HG03432 (cell line): Measurements from ENCODE around the gene MLLT1.

Experiments
- ATAC-seq: cut with Tn5 transposase; IDR thresholded peaks from one replicate; pipeline ENCODE4 v1.9.1; 2021; ENCODE audit warnings: mild to moderate bottlenecking, moderate library complexity; ENCODE audit not compliant: unreplicated experiment

The MLLT1 gene

DNA sequence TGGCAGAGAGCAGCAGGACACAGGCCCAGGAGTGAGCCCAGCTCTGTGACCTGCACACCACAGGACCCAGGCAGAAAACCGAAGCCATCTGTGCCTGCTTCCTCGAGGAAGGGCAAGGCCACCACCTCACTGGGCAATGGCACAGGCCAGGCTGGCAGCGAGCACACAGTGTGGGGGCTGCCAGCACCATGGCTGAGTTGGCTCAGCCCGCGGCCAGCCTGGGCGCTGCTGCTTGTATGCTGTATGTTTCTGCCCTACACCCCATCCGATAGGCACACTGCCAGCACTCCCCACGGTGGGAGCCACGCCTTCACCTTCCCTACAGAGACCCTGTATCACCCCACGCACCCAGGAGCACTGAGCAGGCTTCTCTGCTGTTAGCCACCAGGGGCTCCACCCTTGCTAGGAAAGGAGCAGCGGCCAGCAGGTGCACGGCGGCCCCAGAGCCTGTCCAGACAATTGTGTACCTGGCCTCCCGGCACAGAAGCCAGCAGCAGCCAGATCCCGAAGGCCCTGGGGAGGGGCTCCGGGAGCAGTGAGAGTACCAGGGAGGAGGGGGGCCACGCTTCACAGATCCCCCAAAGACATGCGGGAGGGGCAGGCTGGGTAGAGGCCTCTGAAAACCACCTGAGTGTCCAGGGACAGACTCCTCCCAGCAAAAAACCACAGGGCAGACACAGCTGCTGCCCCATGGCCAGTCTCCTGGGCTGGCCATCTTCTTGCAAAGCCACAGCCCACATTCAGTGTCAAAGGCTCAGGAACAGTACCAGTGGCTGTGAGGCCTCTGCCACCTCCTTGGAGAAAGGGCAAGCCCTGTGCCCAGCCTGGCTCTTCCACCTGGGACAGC, 56.1 kb downstream of the MLLT1 start:
- no peak for ATAC-seq

DNA sequence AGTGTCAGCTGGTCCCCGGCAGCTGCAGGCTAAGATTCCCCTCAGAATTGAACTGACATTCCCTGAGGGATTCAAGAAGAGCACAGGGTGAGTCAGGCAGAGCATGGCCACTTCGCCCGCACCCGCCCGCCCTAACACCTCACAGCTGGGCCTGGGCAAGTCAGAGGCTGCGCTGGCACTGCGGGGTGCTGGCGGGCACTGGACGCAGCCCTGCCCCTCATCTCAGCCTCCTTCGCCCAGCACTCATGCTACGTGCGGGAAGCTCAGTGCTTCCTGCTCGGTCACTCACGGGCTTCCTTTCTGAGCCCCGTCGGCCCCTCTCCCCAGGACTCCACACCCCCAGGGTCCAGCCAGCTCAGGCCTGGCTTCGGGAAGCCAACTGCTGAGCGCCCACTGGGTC, 56.9 kb downstream of the MLLT1 start:
- no peak for ATAC-seq

DNA sequence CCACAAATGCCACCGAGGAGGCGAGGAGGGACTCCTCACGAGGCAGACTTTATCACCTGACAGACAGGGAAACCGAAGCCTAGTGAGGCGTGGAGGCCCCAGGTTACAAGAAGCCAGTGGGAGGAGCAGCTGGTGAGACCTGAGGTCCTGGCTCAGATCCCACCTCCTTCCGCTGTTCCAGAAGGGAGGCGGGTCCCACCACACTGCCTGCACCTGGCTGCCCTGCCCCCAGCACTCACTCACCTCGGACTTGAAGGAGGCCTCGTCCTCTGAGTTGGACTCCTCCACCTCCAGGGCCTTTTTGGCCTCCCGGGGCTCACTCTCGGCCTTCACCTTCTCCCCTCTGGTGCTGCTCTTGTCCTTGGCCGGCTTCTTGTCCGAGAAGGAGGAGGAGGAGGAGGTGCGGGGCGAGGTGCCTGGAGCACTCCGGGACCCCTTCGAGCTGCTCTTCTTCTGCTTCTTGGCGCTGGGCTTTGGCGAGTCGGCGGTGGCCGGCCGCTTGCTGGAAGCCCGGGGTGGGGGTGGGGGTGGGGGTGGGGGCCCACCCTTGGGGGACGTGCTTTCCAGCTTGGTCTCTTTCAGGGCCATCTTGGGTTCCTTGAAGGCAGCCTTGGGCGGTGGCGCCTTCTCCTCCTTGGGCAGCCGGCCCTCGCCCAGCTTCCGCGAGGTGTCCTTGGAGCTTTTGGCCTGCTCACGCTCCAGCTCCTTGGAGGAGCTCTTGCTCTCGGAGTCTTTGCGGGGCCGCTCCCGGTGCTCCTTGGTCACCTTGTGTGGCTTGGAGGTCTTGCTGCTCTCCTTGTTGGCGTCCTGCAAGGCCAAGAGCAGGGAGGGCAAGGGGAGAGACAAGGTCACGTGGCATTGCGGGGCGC, 57.7 kb downstream of the MLLT1 start:
- no peak for ATAC-seq

DNA sequence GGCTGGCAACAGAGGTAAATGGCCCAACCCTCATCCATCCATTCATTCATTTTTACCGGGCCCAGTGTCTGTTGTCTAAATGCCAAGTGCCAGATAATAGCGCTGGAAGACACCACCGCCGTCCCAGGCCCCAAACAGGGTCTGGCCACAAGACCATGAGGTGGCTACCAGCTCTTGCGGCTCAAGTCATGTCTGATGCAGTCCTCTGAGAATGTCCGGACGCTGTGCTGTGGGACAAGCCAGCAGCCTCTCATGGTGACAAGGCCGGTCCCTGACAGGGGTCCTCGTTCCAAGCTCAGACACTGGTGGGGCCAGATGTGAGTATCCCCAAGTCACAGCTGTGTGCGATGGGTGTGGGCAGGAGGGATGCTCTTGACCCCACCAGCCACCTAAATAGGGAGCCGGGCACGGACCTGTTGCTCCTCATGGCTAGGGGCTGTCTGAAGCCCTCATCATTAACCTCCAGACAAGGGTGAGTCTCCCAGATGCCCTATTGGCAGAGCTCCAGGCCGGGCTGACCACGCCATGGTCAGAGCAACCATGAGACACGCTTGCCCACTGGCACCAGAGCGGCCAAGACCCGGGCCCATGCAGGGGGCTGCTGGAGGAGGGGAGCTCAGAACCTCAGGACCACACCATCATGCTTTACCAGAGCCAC, 58.4 kb downstream of the MLLT1 start:
- ATAC-seq = no peak

DNA sequence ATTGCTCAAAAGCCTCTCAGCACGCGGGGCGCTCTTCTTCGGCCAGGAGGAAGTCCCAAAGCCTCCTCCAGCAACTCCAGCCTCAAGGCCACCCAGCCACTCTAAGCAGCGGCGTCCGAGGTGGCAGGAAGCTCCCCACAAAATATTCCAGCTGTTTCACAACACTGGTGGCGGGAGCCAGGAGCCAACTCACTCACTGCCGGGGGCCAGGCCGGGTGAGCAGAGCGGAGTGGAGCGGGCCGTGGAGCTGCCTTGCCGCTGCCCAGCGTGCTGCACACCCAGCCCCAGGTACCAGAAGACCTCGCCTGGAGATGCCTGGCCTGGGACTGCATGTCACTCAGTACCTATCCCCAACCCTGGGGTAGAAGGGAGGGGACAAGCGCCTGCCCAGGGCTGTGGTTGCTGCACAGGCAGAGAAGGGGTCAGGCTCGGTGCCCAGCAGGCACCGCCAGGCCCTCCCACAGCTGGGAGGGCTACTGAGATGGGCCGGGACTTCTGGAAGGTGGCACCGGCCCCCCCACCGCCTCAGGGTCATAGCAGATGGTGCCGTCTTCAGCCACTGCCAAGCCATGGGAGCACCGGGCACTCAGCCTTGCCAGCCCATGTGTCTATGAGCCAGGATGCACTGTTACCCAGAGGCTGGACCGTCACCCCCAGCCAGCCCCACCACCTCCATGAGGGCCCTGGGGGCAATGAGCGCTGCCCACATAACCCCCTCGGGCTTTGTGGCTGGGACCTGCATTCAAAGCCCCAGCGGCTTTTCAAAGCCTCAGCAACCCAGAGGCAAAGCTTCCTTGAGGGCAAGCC, 59.2 kb downstream of the MLLT1 start:
- no peak for ATAC-seq

DNA sequence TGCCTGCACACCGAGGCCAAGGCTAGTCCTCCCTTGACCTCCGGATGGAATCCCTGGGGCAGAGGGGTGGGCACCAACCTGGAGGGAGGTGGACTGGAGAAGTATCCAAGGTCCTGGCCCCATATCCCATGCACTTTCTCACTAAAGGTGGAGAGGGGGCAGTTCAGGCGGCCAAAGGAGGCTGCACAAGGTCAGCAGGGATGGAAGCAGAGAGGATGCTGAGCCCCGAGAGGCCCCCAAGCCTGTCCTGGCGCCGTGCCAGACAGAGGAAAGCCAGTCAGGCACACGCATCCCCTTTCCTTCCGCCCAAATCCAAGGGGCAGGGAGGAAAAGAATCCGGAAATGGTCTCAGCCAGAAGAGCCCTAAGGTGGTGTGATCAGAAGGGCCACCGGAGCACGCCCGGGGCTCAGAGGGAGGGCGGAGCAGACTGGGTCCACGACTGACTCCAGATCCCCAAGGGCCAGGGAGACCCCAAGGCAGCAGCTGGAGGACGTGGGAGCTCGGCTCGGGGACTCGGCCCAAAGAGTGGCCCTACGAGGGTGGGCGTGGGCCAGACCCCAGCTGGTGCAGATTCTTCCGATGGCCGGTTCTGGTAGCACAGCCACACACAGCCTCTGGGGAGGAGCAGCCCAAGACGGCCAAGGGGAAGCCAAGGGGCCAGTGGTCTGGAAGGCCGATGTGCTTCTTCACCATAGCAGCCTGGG, 60.0 kb downstream of the MLLT1 start:
- ATAC-seq = no peak

DNA sequence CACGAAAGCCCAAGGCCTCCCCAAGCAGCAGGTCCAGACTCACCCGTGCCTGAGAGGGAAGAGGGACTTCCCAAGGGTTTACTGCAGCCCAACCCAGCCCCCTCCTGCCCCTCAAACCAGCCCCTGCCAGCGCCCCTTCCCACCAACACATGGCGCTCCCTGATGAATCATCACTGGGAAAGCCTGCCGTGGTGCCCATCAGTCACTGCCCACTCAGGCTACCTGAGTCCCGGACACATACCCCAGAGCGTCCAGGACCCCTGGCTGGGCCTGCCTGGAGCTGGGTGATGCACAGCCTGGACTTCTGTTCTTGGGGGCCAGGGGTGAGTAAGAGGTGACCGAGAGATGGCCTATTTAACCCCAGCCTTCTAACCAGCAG, 60.6 kb downstream of the MLLT1 start:
- no peak for ATAC-seq

DNA sequence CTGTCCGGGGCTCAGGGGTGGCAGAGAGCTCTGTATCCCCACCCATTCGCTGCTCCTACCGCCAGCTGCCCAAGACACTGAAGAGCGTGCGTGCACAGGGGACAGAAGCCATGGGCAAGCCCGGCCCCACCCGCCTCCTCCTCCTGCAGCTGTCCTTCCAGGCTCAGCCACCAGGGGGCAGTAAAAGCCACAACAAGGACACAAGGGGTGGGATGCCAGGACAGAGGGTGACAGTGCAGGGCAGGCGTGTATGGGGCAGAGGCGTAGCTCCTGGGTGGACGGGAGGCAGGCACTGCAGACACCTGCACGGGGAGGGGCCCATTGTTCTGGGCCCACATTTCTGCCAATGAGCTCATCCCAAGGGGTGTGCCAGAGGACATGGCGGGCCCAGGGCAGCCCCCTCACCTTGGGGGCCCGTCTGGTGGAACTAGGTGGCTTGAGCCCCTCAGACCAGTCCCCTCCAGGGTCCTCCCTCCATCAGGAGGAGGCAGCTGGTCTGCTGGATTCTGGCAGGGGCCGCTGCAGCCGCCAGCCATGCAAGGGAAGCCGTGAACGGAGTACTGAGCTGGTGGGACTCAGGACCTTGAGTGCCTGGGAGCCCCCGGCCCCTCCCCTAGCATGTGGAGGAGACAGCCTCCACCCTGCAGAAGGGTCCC, 61.2 kb downstream of the MLLT1 start:
- ATAC-seq = peak; percentile 56

DNA sequence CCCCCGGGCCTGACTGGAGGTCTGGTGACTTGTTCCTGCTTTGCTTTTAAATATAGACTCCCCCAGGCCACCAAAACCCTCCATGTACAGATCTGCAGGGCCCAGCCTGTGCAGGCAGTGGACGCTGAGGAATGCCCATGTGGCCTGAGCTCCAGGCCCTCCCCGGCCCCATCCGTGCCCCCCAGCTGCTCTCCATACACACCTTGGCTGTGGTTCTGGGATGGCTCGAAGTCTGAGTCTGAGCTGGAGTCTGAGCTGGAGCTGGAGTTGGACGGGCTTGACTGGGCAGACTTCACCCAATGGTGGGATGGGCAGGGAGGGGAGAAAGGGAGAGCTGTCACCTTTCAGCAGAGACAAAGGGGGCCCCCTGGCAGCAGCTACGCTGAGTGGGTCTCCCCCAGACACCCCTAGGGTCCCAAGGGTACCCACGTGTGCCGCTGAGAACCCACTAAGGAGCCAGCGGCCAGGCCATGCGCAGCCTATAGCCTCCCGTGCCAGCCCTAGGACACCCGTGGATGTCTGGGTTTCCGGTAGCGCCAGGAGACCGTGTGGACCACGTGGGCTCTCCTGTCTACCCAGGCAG, 61.9 kb downstream of the MLLT1 start:
- ATAC-seq = no peak

DNA sequence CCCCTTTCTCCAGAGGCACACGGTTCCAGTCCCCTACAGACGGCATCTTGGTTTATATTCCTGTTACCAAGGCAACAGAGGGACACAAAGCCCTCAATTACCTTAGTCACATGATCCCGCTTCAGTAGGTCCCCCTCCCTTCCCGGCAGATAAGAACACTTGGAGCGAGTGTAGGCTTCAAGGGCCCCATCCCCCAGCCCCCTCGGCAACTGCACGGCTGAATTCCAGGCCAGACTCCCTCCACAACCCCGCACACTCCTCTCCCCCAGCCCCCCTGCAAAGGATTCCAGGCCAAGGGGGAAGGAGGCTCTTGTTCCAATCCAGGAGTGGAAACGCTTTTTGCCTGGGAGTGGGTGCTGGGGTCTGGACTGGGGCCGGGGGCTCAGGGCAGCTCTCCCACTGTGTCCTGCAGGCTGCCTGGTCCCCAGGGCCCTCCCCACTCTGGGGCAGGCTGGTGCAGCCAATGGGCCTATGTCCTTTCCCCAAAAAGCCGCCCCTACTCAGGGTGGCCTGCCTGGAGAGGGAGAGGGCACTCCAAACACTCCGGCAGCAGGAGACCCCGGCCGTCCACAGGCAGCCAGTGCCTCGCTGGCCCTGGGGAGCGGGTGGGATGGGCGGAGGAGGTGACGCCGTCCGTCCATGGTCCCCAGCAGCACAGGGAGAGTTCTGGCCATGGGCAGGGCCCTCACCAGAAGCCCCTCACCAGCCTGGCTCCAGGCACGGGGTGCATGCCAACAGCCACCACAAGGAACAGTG, 62.6 kb downstream of the MLLT1 start:
- ATAC-seq = no peak

DNA sequence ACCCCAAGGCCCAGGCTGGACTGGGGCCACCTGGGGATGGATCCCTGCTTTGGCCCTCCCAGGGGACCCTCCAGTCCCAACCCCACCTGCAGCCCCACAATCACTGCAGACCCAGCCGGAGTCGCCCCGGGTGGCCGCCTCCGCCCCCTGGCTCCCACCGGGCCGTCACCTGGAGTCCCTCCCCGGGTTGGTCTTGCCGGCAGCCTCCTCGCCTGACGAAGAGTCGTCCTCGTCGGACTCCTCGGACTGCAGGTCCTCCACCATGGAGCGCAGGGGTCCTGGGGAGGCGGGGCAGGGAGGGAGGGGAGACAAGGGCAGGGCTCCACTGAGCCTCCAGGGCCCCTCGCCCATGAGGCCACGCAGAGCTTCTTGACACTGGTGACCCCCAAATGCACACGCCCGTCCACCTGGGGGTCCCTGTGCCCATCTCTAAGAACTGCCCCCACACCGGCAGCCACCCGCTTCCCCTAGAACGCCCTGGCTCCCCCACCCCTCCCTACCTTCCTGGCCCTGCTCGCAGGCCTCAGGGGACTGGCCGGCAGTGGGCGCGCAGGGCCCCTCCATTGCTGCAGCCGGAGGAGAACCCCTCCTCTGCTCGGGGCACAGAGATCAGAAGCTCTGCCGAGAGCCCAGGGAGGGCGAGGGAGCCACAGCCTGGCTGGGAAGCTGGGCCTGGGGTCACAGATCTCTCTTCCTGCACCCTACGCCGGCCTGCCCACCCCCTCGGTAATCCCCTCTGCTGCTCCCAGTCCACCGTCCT, 63.4 kb downstream of the MLLT1 start:
- no peak for ATAC-seq

DNA sequence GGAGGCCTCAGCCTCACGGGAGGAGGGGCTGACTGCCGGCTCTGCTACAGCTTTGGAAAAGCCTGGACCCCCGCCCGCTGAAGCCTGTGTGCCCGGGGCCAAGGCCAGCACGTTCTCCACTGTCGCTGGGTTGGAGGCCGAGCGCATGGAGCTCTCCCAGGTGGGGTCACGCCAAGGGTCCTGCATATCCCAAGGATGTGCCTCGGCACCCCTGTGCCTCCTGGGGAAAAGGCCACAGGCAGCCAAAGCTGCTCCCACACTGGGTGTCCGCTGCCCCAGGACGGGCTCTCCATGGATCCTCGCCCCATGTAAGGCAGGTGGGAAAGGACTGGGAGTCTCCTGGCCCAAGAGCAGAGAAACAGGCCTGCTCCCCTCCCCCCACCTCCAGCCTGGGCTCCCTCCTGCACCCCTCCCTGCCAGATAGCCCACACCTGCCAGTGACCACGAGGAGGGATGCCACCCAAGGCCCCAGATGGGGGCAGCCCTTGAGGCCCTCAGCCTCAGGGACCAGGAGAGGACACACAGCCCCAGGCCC, 64.0 kb downstream of the MLLT1 start:
- no peak for ATAC-seq

DNA sequence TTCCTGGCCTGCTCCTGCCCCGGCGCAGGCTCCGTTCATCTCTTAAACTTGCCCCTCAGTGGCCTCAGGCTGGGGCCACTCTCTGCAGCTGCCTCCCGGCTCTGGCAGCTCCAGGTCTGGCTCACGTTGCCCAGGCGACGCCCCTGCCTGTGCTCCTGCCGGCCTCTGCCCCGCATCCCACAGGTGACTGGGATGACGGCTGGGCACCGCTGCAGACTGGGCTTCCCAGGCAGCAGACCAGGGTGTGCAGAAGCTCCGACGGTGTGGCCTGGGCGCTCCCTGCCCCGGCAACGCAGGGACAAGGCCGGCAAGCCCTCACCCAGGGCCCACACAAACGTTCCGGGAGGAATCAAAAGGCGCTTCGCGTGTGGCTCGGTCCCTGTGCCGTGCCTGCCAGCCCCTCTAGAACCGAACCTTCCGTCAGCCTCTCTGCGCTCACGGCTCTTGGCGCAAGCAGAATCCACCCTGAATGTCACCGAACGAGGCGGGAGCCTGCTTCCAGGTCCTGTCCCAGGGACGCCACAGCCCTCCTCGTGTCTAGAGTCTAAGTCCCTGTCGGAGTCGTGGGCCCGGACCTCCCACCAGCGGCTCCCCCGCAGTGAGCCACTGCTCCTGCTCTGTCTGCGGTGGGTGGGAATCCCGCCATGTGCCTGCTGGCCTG, 64.8 kb downstream of the MLLT1 start:
- ATAC-seq = no peak

DNA sequence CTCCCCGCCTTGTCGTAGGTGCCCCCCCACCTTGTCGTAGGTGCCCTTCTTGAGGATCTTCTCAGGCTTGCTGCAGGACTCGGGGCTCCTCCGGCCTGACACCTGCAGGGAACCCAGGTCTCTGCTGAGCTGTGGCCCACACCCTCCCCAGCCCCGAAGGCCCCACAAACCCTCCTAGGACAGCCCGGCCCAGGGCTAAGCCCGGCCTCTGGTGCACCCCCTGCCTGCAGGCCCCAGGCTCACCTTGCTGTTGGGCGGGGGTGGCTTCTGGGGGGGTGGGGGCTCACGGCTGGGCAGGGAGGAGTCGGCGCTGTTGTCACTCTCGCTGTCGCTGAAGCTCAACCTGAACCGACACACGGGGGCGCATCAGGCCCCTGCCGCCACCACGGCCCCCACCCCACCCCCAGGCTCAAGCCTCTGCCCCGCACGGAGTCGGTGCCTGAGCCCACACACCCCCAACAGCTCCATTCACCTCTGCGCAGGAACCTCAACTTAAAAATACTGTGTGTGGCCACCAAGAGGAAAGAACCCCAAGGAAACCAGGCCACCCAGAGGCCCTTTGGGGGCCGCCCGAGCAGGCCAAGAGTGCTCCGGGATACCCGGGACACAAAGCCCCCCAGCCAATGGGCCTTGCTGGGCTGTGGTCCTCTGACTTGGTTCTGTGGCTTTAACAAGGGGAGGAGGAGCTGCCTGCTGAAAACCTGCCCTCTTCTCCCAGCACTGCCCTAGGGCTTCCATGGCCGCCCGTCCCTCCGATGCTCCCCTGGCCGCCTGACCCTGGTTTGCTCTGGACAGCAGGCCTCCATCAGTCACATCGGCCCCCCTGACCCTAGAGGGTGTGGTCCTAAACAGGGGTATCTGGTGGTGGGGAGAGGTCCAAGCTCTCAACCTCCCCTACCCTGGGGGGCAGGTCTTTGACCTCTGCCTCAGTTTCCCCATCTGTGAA, 65.8 kb downstream of the MLLT1 start:
- no peak for ATAC-seq

DNA sequence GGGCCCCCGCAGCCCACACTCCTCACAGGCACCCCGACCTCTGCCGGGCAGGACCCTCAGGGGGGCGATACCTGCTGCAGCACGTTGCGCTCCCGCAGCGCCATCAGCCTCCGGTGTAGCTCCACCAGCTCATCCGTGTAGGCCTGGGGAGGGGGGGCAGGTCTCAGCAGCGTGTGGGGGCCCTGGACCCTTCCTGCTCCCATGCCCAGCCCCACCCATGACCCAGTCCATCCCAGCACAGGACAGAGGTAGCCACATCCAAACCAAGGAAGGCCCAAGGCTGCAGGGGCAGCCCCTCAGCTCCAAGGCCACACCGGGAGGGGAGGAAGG, 66.5 kb downstream of the MLLT1 start:
- no peak for ATAC-seq
